GM19468 (cell line): ENCODE results near the gene MRPL53.

ENCODE experiments used
- ATAC-seq: cut with Tn5 transposase; IDR thresholded peaks from one replicate; pipeline ENCODE4 v1.9.1; 2021; ENCODE audit warnings: mild to moderate bottlenecking, moderate library complexity, moderate number of reproducible peaks; ENCODE audit not compliant: unreplicated experiment; ENCODE audit errors: extremely low read depth

The MRPL53 gene

GRCh38 chr2:74472086-74472944 is at the start of gene MRPL53:
Gene MRPL53, minus strand, starts transcription at chr2:74472680. Its CDS starts 20 bp downstream, at chr2:74472660.
- peak; percentile 82 for ATAC-seq

- ATAC-seq: no peak
Observed at GRCh38 chr2:74516650-74517049, 44.2 kb upstream of the MRPL53 start.

GRCh38 chr2:74515981-74516633 is 43.6 kb upstream of the MRPL53 start:
- ATAC-seq: no peak

- ATAC-seq: no peak
Observed at GRCh38 chr2:74515271-74515980, 42.9 kb upstream of the MRPL53 start.

- ATAC-seq: no peak
Observed at GRCh38 chr2:74514368-74515270, 42.1 kb upstream of the MRPL53 start, which contains the start of gene TLX2. Gene TLX2, plus strand, starts transcription at chr2:74514450. Its CDS starts 357 bp downstream, at chr2:74514807.

- ATAC-seq: no peak
Observed at GRCh38 chr2:74513605-74514367, 41.3 kb upstream of the MRPL53 start.

- no peak for ATAC-seq
Observed at GRCh38 chr2:74512744-74513604, 40.5 kb upstream of the MRPL53 start.

GRCh38 chr2:74511104-74511989 is 38.9 kb upstream of the MRPL53 start:
- no peak for ATAC-seq

- no peak for ATAC-seq
Observed at GRCh38 chr2:74510272-74510671, 37.8 kb upstream of the MRPL53 start.

GRCh38 chr2:74507926-74508520 is 35.5 kb upstream of the MRPL53 start:
- ATAC-seq: no peak

- peak; percentile 76 for ATAC-seq
Observed at GRCh38 chr2:74507145-74507925, 34.9 kb upstream of the MRPL53 start, which contains the start of gene PCGF1. Gene PCGF1, minus strand, starts transcription at chr2:74507695. Its CDS starts 27 bp downstream, at chr2:74507668.

GRCh38 chr2:74505448-74506246 is 33.2 kb upstream of the MRPL53 start:
- no peak for ATAC-seq

GRCh38 chr2:74504591-74504990 is 32.1 kb upstream of the MRPL53 start:
- ATAC-seq: no peak

GRCh38 chr2:74503506-74504475 is 31.3 kb upstream of the MRPL53 start:
- ATAC-seq: no peak
